HG03460 (cell line): Measurements from ENCODE around the gene LEMD2.

ENCODE experiments used
- ATAC-seq: cut with Tn5 transposase; IDR thresholded peaks from one replicate; pipeline ENCODE4 v1.9.1; 2021; ENCODE audit not compliant: unreplicated experiment

LEMD2 gene

GRCh38 chr6:33759887-33760629, 28.9 kb downstream of the LEMD2 start:
- ATAC-seq = no peak

GRCh38 chr6:33758815-33759216, 30.1 kb downstream of the LEMD2 start:
- no peak for ATAC-seq

GRCh38 chr6:33757906-33758305, 31.0 kb downstream of the LEMD2 start:
- ATAC-seq = no peak

- ATAC-seq = no peak
Observed at GRCh38 chr6:33757113-33757512, 31.8 kb downstream of the LEMD2 start.

- ATAC-seq = no peak
Observed at GRCh38 chr6:33756211-33756954, 32.5 kb downstream of the LEMD2 start.

GRCh38 chr6:33755070-33755869, 33.7 kb downstream of the LEMD2 start:
- no peak for ATAC-seq

- ATAC-seq = no peak
Observed at GRCh38 chr6:33754222-33754621, 34.7 kb downstream of the LEMD2 start.

- no peak for ATAC-seq
Observed at GRCh38 chr6:33752646-33753015, 36.3 kb downstream of the LEMD2 start.

- no peak for ATAC-seq
Observed at GRCh38 chr6:33751771-33752645, 36.9 kb downstream of the LEMD2 start.

- no peak for ATAC-seq
Observed at GRCh38 chr6:33750244-33750991, 38.5 kb downstream of the LEMD2 start.

GRCh38 chr6:33749401-33749800, 39.5 kb downstream of the LEMD2 start:
- no peak for ATAC-seq

- no peak for ATAC-seq
Observed at GRCh38 chr6:33748841-33749240, 40.1 kb downstream of the LEMD2 start.

- no peak for ATAC-seq
Observed at GRCh38 chr6:33747823-33748222, 41.1 kb downstream of the LEMD2 start.

- ATAC-seq = no peak
Observed at GRCh38 chr6:33746651-33747100, 42.3 kb downstream of the LEMD2 start, which contains the start of gene IP6K3. Gene IP6K3, minus strand, starts transcription at chr6:33746905. Its CDS starts 11,429 bp downstream, at chr6:33735476.

GRCh38 chr6:33746036-33746600, 42.8 kb downstream of the LEMD2 start:
- ATAC-seq = no peak

GRCh38 chr6:33745548-33745947, 43.4 kb downstream of the LEMD2 start:
- ATAC-seq = no peak

GRCh38 chr6:33744895-33745546, 43.9 kb downstream of the LEMD2 start:
- no peak for ATAC-seq

- no peak for ATAC-seq
Observed at GRCh38 chr6:33744001-33744848, 44.7 kb downstream of the LEMD2 start.
